HepG2 (cell line): ENCODE results near the gene R3HDM4. TPM values are rescaled to one million over a fixed set of nuclear protein-coding genes. Genes with fewer than 3 reads are reported as not detected.

Experiments used
- BRD4 ChIP-seq: sonication (generic); formaldehyde crosslinking; IDR thresholded peaks from 2 replicates; pipeline ENCODE4 v1.4.0; 2020; ENCODE audit warnings: missing genetic modification reagents
- ERF ChIP-seq: IDR thresholded peaks from 2 replicates; pipeline ENCODE4 v1.6.1; 2018; ENCODE audit warnings: missing biosample characterization, missing genetic modification reagents
- FLYWCH1 ChIP-seq: sonication (generic); formaldehyde crosslinking; IDR thresholded peaks from 2 replicates; pipeline ENCODE4 v1.8.1; 2023; ENCODE audit warnings: mild to moderate bottlenecking, missing genetic modification reagents
- GATA4 ChIP-seq: sonication (generic); IDR thresholded peaks from 2 replicates; pipeline ENCODE4 v1.6.1; 2016; ENCODE audit warnings: antibody characterized with exemption, low read depth, borderline replicate concordance
- IRF2 ChIP-seq: IDR thresholded peaks from 2 replicates; pipeline ENCODE4 v1.6.1; 2018; ENCODE audit warnings: missing genetic modification reagents, missing compliant biosample characterization
- JDP2 ChIP-seq: sonication (generic); formaldehyde crosslinking; IDR thresholded peaks from 2 replicates; pipeline ENCODE4 v1.8.1; 2022; ENCODE audit warnings: missing genetic modification reagents, borderline replicate concordance
- MEIS2 ChIP-seq: sonication (generic); formaldehyde crosslinking; IDR thresholded peaks from 2 replicates; pipeline ENCODE4 v1.9.0; 2021; ENCODE audit warnings: mild to moderate bottlenecking, missing genetic modification reagents
- MXD4 ChIP-seq: IDR thresholded peaks from 2 replicates; pipeline ENCODE4 v1.6.1; 2016; ENCODE audit warnings: mild to moderate bottlenecking, missing biosample characterization, missing genetic modification reagents
- NR1H2 ChIP-seq: sonication (generic); formaldehyde crosslinking; IDR thresholded peaks from 2 replicates; pipeline ENCODE4 v1.8.1; 2022; ENCODE audit warnings: low read depth, missing genetic modification reagents, borderline replicate concordance
- NR2F1 ChIP-seq, 2 experiments: fragments of 450-650 bp in 1 of 2; formaldehyde crosslinking in 1 of 2; IDR thresholded peaks; 2 replicates each; pipeline versions ENCODE4 v1.5.0 to v1.6.1; 2016 to 2020; ENCODE audit warnings: mild to moderate bottlenecking in 1 of 2, missing compliant biosample characterization in 1 of 2, missing genetic modification reagents in 1 of 2, moderate library complexity in 1 of 2
- PRPF4 ChIP-seq: fragments of 200-400 bp; formaldehyde crosslinking; IDR thresholded peaks from 2 replicates; pipeline ENCODE4 v1.6.1; 2016; ENCODE audit warnings: low read length, low read depth; ENCODE audit not compliant: poor library complexity, severe bottlenecking
- ZNF263 ChIP-seq: sonication (generic); formaldehyde crosslinking; IDR thresholded peaks from 2 replicates; pipeline ENCODE4 v1.4.0; 2020; ENCODE audit warnings: missing genetic modification reagents
- ZNF274 ChIP-seq: sonication (generic); formaldehyde crosslinking; IDR thresholded peaks from 2 replicates; pipeline ENCODE4 v1.5.1; 2020; ENCODE audit warnings: mild to moderate bottlenecking, missing genetic modification reagents
- ZNF589 ChIP-seq: sonication (generic); formaldehyde crosslinking; conservative IDR thresholded peaks from 2 replicates; pipeline ENCODE4 v1.8.0; 2022; ENCODE audit warnings: mild to moderate bottlenecking, moderate library complexity, missing genetic modification reagents
- ZNF83 ChIP-seq: sonication (generic); formaldehyde crosslinking; IDR thresholded peaks from 2 replicates; pipeline ENCODE4 v1.4.0; 2020; ENCODE audit warnings: missing genetic modification reagents, mild to moderate bottlenecking, borderline replicate concordance
- ZNF879 ChIP-seq: sonication (generic); formaldehyde crosslinking; IDR thresholded peaks from 2 replicates; pipeline ENCODE4 v1.8.1; 2023; ENCODE audit warnings: missing genetic modification reagents
- polyA plus RNA-seq, 8 experiments: library from polyadenylated mRNA; depleted of rRNA in 3 of 8; stranded (reverse) in 7 of 8; unstranded in 1 of 8; fragments of >200 nt; fragmentation: Illumina TruSeq in 4 of 8; extraction: Trizol in 4 of 8; gene quantifications; 2 replicates each; pipeline versions ENCODE4 v1.2.1 to v1.2.3, GENCODE V29; 2011 to 2016; ENCODE audit warnings: low read depth in 4 of 8, missing spikeins in 1 of 8, mixed read lengths in 1 of 8; ENCODE audit not compliant: insufficient read depth in 1 of 8
- total RNA-seq, 5 experiments: library from RNA; depleted of rRNA; stranded (reverse); fragments of >200 nt; fragmentation: Illumina TruSeq; extraction: Trizol; gene quantifications; 2 replicates each; pipeline ENCODE4 v1.2.3, GENCODE V29; 2016; ENCODE audit warnings: low read depth in 1 of 5
- TF ChIP-seq, protein P1 (sequence below): sonication (generic); formaldehyde crosslinking; IDR thresholded peaks from 2 replicates; pipeline ENCODE4 v1.8.0; 2022; ENCODE audit warnings: mild to moderate bottlenecking, missing genetic modification reagents, moderate library complexity
- TF ChIP-seq, protein P2 (sequence below): sonication (generic); formaldehyde crosslinking; IDR thresholded peaks from 2 replicates; pipeline ENCODE4 v1.5.0; 2020; ENCODE audit warnings: missing genetic modification reagents, mild to moderate bottlenecking, borderline replicate concordance
- TF ChIP-seq, protein P3 (sequence below): sonication (generic); formaldehyde crosslinking; IDR thresholded peaks from 2 replicates; pipeline ENCODE4 v1.8.1; 2022; ENCODE audit warnings: mild to moderate bottlenecking, missing genetic modification reagents
- TF ChIP-seq, protein P4 (sequence below): IDR thresholded peaks from 2 replicates; pipeline ENCODE4 v1.6.1; 2018; ENCODE audit warnings: missing genetic modification reagents
- TF ChIP-seq, protein P5 (sequence below): IDR thresholded peaks from 2 replicates; pipeline ENCODE4 v1.6.1; 2016; ENCODE audit warnings: missing genetic modification reagents, missing compliant biosample characterization
- TF ChIP-seq, protein P6 (sequence below): sonication (generic); formaldehyde crosslinking; IDR thresholded peaks from 2 replicates; pipeline ENCODE4 v1.5.0; 2020; ENCODE audit warnings: missing genetic modification reagents

The R3HDM4 gene
- total and polyA plus RNA-seq, 2 of the 13 experiments (the other 11 are each of a cell fraction or from before 2014, with no cell fraction given): 26.2 to 26.9 TPM

DNA sequence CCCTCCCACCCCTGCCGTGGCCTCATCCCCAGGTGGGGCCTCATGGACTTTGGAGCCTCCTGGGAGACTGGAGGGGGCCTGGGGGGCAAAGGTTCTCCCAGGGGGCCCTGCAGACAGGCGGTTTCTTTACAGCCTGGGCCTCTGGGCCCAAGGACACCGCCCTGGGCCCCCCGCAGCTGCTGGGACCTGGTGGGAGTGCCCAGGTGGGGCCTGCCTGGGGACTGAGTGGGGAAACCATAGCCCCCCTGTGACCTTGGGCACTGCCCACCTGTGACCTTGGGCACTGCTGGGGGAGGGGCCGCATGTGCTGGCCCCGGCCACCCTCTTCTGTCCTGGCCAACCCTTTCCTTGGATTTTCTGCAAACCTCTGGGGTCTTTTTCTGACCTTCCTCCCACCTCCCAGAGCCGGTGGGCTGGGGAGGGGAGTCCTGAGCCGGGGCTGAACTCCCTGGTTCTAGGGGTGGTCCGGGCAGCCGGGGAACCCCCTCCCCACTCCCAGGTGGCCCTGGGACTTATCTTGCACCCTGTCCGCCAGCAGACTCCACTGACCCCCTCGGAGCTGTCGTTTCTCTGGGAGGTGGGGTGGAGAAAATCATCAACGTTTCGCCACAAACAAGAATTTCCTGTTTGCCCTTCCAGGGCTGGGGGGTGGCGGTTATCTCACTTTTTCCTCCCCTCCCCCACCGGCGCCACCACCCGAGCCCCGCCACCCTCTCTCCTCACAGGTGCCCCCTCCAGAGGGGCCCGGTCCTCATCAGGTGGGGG lies 39.8 kb upstream of the R3HDM4 start (continued):
- TF ChIP-seq GATA4: peak; percentile 88
- TF ChIP-seq ZNF274 (CRISPR knock-in tag): peak; percentile 53; the same call in 1 of the 2 replicates
- TF ChIP-seq NR2F1 (CRISPR knock-in tag; IDR thresholded peaks at IDR 0.05): peak; percentile 87 to 93
- TF ChIP-seq FLYWCH1 (CRISPR knock-in tag): no peak
- TF ChIP-seq IRF2 (CRISPR knock-in tag): peak; percentile 74
- TF ChIP-seq, protein P1, sequence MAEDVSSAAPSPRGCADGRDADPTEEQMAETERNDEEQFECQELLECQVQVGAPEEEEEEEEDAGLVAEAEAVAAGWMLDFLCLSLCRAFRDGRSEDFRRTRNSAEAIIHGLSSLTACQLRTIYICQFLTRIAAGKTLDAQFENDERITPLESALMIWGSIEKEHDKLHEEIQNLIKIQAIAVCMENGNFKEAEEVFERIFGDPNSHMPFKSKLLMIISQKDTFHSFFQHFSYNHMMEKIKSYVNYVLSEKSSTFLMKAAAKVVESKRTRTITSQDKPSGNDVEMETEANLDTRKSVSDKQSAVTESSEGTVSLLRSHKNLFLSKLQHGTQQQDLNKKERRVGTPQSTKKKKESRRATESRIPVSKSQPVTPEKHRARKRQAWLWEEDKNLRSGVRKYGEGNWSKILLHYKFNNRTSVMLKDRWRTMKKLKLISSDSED (CRISPR knock-in tag): no peak
- TF ChIP-seq BRD4: peak; percentile 62
- 0 out of 2 replicates have a peak, but pooled peaks have one; percentile 77 for TF ChIP-seq ZNF83
- TF ChIP-seq ERF (CRISPR knock-in tag): peak; percentile 90
- TF ChIP-seq ZNF589 (CRISPR knock-in tag): no peak
- TF ChIP-seq, protein P2, sequence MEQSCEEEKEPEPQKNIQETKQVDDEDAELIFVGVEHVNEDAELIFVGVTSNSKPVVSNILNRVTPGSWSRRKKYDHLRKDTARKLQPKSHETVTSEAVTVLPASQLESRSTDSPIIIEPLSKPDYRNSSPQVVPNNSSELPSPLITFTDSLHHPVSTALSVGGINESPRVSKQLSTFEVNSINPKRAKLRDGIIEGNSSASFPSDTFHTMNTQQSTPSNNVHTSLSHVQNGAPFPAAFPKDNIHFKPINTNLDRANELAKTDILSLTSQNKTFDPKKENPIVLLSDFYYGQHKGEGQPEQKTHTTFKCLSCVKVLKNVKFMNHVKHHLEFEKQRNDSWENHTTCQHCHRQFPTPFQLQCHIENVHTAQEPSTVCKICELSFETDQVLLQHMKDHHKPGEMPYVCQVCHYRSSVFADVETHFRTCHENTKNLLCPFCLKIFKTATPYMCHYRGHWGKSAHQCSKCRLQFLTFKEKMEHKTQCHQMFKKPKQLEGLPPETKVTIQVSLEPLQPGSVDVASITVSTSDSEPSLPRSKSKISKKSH: peak; percentile 69
- 0 out of 2 replicates have a peak, but pooled peaks have one; percentile 35 for TF ChIP-seq ZNF879 (CRISPR knock-in tag)
- TF ChIP-seq, protein P3, sequence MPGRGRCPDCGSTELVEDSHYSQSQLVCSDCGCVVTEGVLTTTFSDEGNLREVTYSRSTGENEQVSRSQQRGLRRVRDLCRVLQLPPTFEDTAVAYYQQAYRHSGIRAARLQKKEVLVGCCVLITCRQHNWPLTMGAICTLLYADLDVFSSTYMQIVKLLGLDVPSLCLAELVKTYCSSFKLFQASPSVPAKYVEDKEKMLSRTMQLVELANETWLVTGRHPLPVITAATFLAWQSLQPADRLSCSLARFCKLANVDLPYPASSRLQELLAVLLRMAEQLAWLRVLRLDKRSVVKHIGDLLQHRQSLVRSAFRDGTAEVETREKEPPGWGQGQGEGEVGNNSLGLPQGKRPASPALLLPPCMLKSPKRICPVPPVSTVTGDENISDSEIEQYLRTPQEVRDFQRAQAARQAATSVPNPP (CRISPR knock-in tag): no peak
- TF ChIP-seq JDP2 (CRISPR knock-in tag): no peak
- TF ChIP-seq, protein P4, sequence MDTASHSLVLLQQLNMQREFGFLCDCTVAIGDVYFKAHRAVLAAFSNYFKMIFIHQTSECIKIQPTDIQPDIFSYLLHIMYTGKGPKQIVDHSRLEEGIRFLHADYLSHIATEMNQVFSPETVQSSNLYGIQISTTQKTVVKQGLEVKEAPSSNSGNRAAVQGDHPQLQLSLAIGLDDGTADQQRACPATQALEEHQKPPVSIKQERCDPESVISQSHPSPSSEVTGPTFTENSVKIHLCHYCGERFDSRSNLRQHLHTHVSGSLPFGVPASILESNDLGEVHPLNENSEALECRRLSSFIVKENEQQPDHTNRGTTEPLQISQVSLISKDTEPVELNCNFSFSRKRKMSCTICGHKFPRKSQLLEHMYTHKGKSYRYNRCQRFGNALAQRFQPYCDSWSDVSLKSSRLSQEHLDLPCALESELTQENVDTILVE (CRISPR knock-in tag): peak; percentile 76
- no peak for TF ChIP-seq NR1H2
- TF ChIP-seq, protein P5, sequence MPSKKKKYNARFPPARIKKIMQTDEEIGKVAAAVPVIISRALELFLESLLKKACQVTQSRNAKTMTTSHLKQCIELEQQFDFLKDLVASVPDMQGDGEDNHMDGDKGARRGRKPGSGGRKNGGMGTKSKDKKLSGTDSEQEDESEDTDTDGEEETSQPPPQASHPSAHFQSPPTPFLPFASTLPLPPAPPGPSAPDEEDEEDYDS (CRISPR knock-in tag): peak; percentile 57; the same call in 1 of the 2 replicates
- 0 out of 2 replicates have a peak, but pooled peaks have one; percentile 41 for TF ChIP-seq ZNF263 (CRISPR knock-in tag)
- peak; percentile 65 for TF ChIP-seq PRPF4
- peak; percentile 62 for TF ChIP-seq MXD4
- TF ChIP-seq, protein P6, sequence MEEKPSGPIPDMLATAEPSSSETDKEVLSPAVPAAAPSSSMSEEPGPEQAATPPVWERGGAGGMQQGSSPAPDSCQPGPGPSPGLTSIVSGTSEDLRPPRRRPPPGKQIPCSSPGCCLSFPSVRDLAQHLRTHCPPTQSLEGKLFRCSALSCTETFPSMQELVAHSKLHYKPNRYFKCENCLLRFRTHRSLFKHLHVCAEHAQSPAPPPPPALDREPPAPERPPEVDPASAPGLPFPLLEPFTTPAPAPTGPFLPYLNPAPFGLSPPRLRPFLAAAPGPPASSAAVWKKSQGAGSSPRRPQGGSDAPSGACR (CRISPR knock-in tag): peak; percentile 89; the same call in 1 of the 2 replicates
- peak; percentile 79 for TF ChIP-seq MEIS2 (CRISPR knock-in tag)
